ENCODE measurements around the gene AFMID.

The AFMID gene

GRCh38 chr17:78200451-78200850 lies 13.3 kb downstream of the AFMID start:
- H3K4me3 ChIP-seq: no peak overlapping the region
- H3K9me3 ChIP-seq: no peaks in the 10 kb centered on the region
- H3K4me1 ChIP-seq: peaks cover 0 to 11% (median 0%) of the 10 kb centered on the region in 4 donors
- TF ChIP-seq CTCF (IDR thresholded peaks at IDR 0.05): no peak
- H3K27me3 ChIP-seq: no peaks in the 10 kb centered on the region
- H3K27ac ChIP-seq: no peak overlapping the region
- intact Hi-C loops (cut with DNase I; ENCODE audit: low total_unique reads): no loop called here
- H3K36me3 ChIP-seq: peaks cover 0 to 37% (median 25%) of the 10 kb centered on the region in 3 donors
- no peak for DNase-seq

GRCh38 chr17:78202666-78203065 lies 15.5 kb downstream of the AFMID start:
- no peak for DNase-seq
- Histone ChIP-seq H3K27me3 (no peaks in the 10 kb centered on the region), H3K9me3 (no peaks in the 10 kb centered on the region), H3K36me3 (peaks cover 0 to 33% (median 13%) of the 10 kb centered on the region in 3 donors), H3K4me1 (peaks cover 0 to 11% (median 0%) of the 10 kb centered on the region in 4 donors), H3K27ac (no peak overlapping the region), H3K4me3 (no peak overlapping the region)
- intact Hi-C loops (cut with DNase I; ENCODE audit: low total_unique reads): no loop called here
- TF ChIP-seq CTCF (IDR thresholded peaks at IDR 0.05): no peak

- no peak overlapping the region for H3K4me3 ChIP-seq
- no peaks in the 10 kb centered on the region for H3K9me3 ChIP-seq
- H3K36me3 ChIP-seq: peaks cover 0 to 33% (median 5%) of the 10 kb centered on the region in 3 donors
- no peak overlapping the region for H3K27ac ChIP-seq
- intact Hi-C loops (cut with DNase I; ENCODE audit: low total_unique reads): no loop called here
- DNase-seq: no peak
- no peaks in the 10 kb centered on the region for H3K27me3 ChIP-seq
- peaks cover 0 to 1% (median 0%) of the 10 kb centered on the region in 4 donors for H3K4me1 ChIP-seq
- no peak for TF ChIP-seq CTCF (IDR thresholded peaks at IDR 0.05)
Measured at GRCh38 chr17:78204387-78205123, 17.4 kb downstream of the AFMID start.

- no peak for DNase-seq
- no peaks in the 10 kb centered on the region for H3K27me3 ChIP-seq
- peaks cover 0 to 33% (median 3%) of the 10 kb centered on the region in 3 donors for H3K36me3 ChIP-seq
- H3K4me1 ChIP-seq: no peaks in the 10 kb centered on the region
- H3K9me3 ChIP-seq: no peaks in the 10 kb centered on the region
- no peak for TF ChIP-seq CTCF (IDR thresholded peaks at IDR 0.05)
- no peak overlapping the region for H3K4me3 ChIP-seq
- no peak overlapping the region for H3K27ac ChIP-seq
- intact Hi-C loops (cut with DNase I; ENCODE audit: low total_unique reads): no loop called here
Measured at GRCh38 chr17:78205124-78205775, 18.1 kb downstream of the AFMID start.

- intact Hi-C loops (cut with DNase I; ENCODE audit: low total_unique reads): no loop called here
Measured at GRCh38 chr17:78206298-78206697, 19.1 kb downstream of the AFMID start.

More at GRCh38 chr17:78206298-78206697, 19.1 kb downstream of the AFMID start:
- Histone ChIP-seq H3K27ac (no peak overlapping the region), H3K27me3 (no peaks in the 10 kb centered on the region), H3K36me3 (peaks cover 0 to 33% (median 3%) of the 10 kb centered on the region in 3 donors), H3K4me1 (no peaks in the 10 kb centered on the region), H3K9me3 (no peaks in the 10 kb centered on the region), H3K4me3 (no peak overlapping the region)
- no peak for TF ChIP-seq CTCF (IDR thresholded peaks at IDR 0.05)
- DNase-seq: no peak

Data from tibial artery (tissue), 4 donors.